GM21423 (cell line): ENCODE measurements around the gene ZNF805.
"Not testable (repeated sequence)": the region's sequence is repeated elsewhere in the genome, so short reads cannot be mapped to it uniquely, and the experiment has no call there.

ENCODE experiments used
- ATAC-seq: cut with Tn5 transposase; IDR thresholded peaks from one replicate; pipeline ENCODE4 v1.9.1; 2021; ENCODE audit warnings: mild to moderate bottlenecking, moderate library complexity; ENCODE audit not compliant: unreplicated experiment

The ZNF805 gene

GRCh38 chr19:57240311-57241090 lies at the start of gene ZNF805:
Gene ZNF805 (plus strand): TSS chr19:57240632. CDS start chr19:57240892, 260 bp downstream.
- peak; percentile 94 for ATAC-seq

GRCh38 chr19:57191141-57192076 lies 49.0 kb upstream of the ZNF805 start, which contains the start of gene ZNF264:
Gene ZNF264 (plus strand): TSS chr19:57191500. CDS start chr19:57191914, 414 bp downstream.
- peak; percentile 85 for ATAC-seq

GRCh38 chr19:57192077-57192420 lies 48.4 kb upstream of the ZNF805 start:
- ATAC-seq = no peak

GRCh38 chr19:57192993-57193392 lies 47.4 kb upstream of the ZNF805 start:
- no peak for ATAC-seq

- not testable (repeated sequence) for ATAC-seq
Measured at GRCh38 chr19:57197874-57198273, 42.6 kb upstream of the ZNF805 start.

- no peak for ATAC-seq
Measured at GRCh38 chr19:57202160-57202559, 38.3 kb upstream of the ZNF805 start.

GRCh38 chr19:57210381-57210780 lies 30.1 kb upstream of the ZNF805 start:
- no peak for ATAC-seq

- no peak for ATAC-seq
Measured at GRCh38 chr19:57212109-57212508, 28.3 kb upstream of the ZNF805 start.

- no peak for ATAC-seq
Measured at GRCh38 chr19:57227502-57227901, 12.9 kb upstream of the ZNF805 start.

GRCh38 chr19:57231686-57232085 lies 8.7 kb upstream of the ZNF805 start:
- ATAC-seq = no peak

GRCh38 chr19:57233207-57233606 lies 7.2 kb upstream of the ZNF805 start:
- ATAC-seq = no peak

GRCh38 chr19:57239982-57240310 lies 486 bp upstream of the ZNF805 start:
- ATAC-seq = no peak

- ATAC-seq = no peak
Measured at GRCh38 chr19:57241176-57241575, 744 bp downstream of the ZNF805 start.

- ATAC-seq = no peak
Measured at GRCh38 chr19:57242821-57243220, 2.4 kb downstream of the ZNF805 start.

- no peak for ATAC-seq
Measured at GRCh38 chr19:57244513-57244912, 4.1 kb downstream of the ZNF805 start.

GRCh38 chr19:57245066-57245465 lies 4.6 kb downstream of the ZNF805 start:
- ATAC-seq = no peak

- ATAC-seq = no peak
Measured at GRCh38 chr19:57245959-57246358, 5.5 kb downstream of the ZNF805 start.

GRCh38 chr19:57248646-57249045 lies 8.2 kb downstream of the ZNF805 start:
- ATAC-seq = no peak

GRCh38 chr19:57249329-57249728 lies 8.9 kb downstream of the ZNF805 start:
- no peak for ATAC-seq

GRCh38 chr19:57253767-57254166 lies 13.3 kb downstream of the ZNF805 start:
- not testable (repeated sequence) for ATAC-seq

- no peak for ATAC-seq
Measured at GRCh38 chr19:57262044-57262443, 21.6 kb downstream of the ZNF805 start.

GRCh38 chr19:57263244-57263741 lies 22.9 kb downstream of the ZNF805 start:
- ATAC-seq = no peak
